Cerebellar nuclear complex (tissue), 1 donor: ENCODE results near the gene KCNB1.
"Not testable (repeated sequence)": the region's sequence is repeated elsewhere in the genome, so short reads cannot be mapped to it uniquely, and the experiment has no call there.

ENCODE experiments used
- DNase-seq, 2 experiments: peaks; one replicate each; lab custom pipeline; 2025; lab: John Stamatoyannopoulos, UW

Gene KCNB1

GRCh38 chr20:49319208-49319809 is 163.2 kb downstream of the KCNB1 start:
- DNase-seq: no peak

- DNase-seq: no peak
These were observed 163.8 kb downstream of the KCNB1 start for GRCh38 chr20:49318430-49319207.

GRCh38 chr20:49318091-49318429 is 164.4 kb downstream of the KCNB1 start:
- no peak for DNase-seq

GRCh38 chr20:49316704-49317103 is 165.8 kb downstream of the KCNB1 start:
- no peak for DNase-seq

GRCh38 chr20:49315580-49315979 is 166.9 kb downstream of the KCNB1 start:
- no peak for DNase-seq

GRCh38 chr20:49314052-49314451 is 168.4 kb downstream of the KCNB1 start:
- not testable (repeated sequence) for DNase-seq
